ENCODE data around the gene CUL3. TPM values are rescaled to one million over a fixed set of nuclear protein-coding genes. Genes with fewer than 3 reads are reported as not detected.

CUL3 gene
- total and polyA plus RNA-seq, 4 experiments from 2014 or later, result 12.4 to 85.3 (median 73.3) TPM

GRCh38 chr2:224442071-224442967, 142.8 kb downstream of the CUL3 start:
- Mint-ChIP-seq H3K36me3 (no peaks in the 10 kb centered on the region), H3K4me3 (peak overlapping the region; percentile 58 to 85 (median 77)), H3K9me3 (peaks cover 0 to 2% (median 0%) of the 10 kb centered on the region in 8 donors), H3K4me1 (peaks cover 7 to 22% (median 11%) of the 10 kb centered on the region in 4 donors), H3K27ac (peak overlapping the region in 2 of 7 donors; percentile 44 to 48), H3K27me3 (peaks cover 34 to 35% of the 10 kb centered on the region in 2 donors)
- ChIA-PET CTCF (ENCODE audit: partially characterized antibody) (interaction anchor here (1.4 kb wide), 1 partner anchor 74 kb away, joined by 3 read pairs; no protein-coding TSS in a partner anchor), POLR2A (ENCODE audit: partially characterized antibody) (no interaction called here)
- Histone ChIP-seq H3K36me3 (ENCODE audit: insufficient read depth, low read length) (no peaks in the 10 kb centered on the region), H3K9me3 (ENCODE audit: control insufficient read depth in 1 of 2, low read length in 2 of 2) (no peaks in the 10 kb centered on the region), H3K4me1 (ENCODE audit: insufficient read depth, low read length) (no peaks in the 10 kb centered on the region), H3K27me3 (ENCODE audit: insufficient read depth, low read length) (no peaks in the 10 kb centered on the region), H3K27ac (ENCODE audit: low read depth, low read length) (no peak overlapping the region), H3K4me3 (ENCODE audit: low read length in 2 of 2) (no peak overlapping the region)
- peak in 1 of 5 donors; percentile 41 for DNase-seq
- intact Hi-C loops (cut with micrococcal nuclease), result no loop called here

GRCh38 chr2:224440988-224441387, 144.2 kb downstream of the CUL3 start:
- intact Hi-C loops (cut with micrococcal nuclease), result no loop called here
- H3K36me3 ChIP-seq (ENCODE audit: insufficient read depth, low read length), result no peaks in the 10 kb centered on the region

GRCh38 chr2:224438726-224439125, 146.4 kb downstream of the CUL3 start:
- no peaks in the 10 kb centered on the region for H3K27me3 ChIP-seq (ENCODE audit: insufficient read depth, low read length)
- no peak overlapping the region for H3K27ac ChIP-seq (ENCODE audit: low read depth, low read length)
- Mint-ChIP-seq H3K4me3 (no peak overlapping the region), H3K27ac (no peak overlapping the region), H3K27me3 (peaks cover 27 to 33% of the 10 kb centered on the region in 2 donors), H3K36me3 (no peaks in the 10 kb centered on the region), H3K4me1 (peaks cover 7 to 19% (median 11%) of the 10 kb centered on the region in 4 donors), H3K9me3 (peaks cover 0 to 2% (median 0%) of the 10 kb centered on the region in 8 donors)
- intact Hi-C loops (cut with micrococcal nuclease), result no loop called here
- DNase-seq, result no peak
- ChIA-PET POLR2A (ENCODE audit: partially characterized antibody) (no interaction called here), CTCF (ENCODE audit: partially characterized antibody) (no interaction called here)
- no peaks in the 10 kb centered on the region for H3K36me3 ChIP-seq (ENCODE audit: insufficient read depth, low read length)
- no peak overlapping the region for H3K4me3 ChIP-seq (ENCODE audit: low read length in 2 of 2)
- H3K9me3 ChIP-seq (ENCODE audit: control insufficient read depth in 1 of 2, low read length in 2 of 2), result no peaks in the 10 kb centered on the region
- no peaks in the 10 kb centered on the region for H3K4me1 ChIP-seq (ENCODE audit: insufficient read depth, low read length)

More at GRCh38 chr2:224440988-224441387, 144.2 kb downstream of the CUL3 start:
- Mint-ChIP-seq H3K27ac (no peak overlapping the region), H3K4me3 (peak overlapping the region in 2 of 8 donors; percentile 52 to 75), H3K27me3 (peaks cover 35 to 37% of the 10 kb centered on the region in 2 donors), H3K4me1 (peaks cover 7 to 22% (median 11%) of the 10 kb centered on the region in 4 donors), H3K9me3 (peaks cover 0 to 2% (median 0%) of the 10 kb centered on the region in 8 donors), H3K36me3 (no peaks in the 10 kb centered on the region)
- ChIA-PET POLR2A (ENCODE audit: partially characterized antibody) (no interaction called here), CTCF (ENCODE audit: partially characterized antibody) (interaction anchor here (0.7 kb wide), 1 partner anchor 297 kb away, joined by 3 read pairs; no protein-coding TSS in a partner anchor)
- Histone ChIP-seq H3K4me3 (ENCODE audit: low read length in 2 of 2) (no peak overlapping the region), H3K27me3 (ENCODE audit: insufficient read depth, low read length) (no peaks in the 10 kb centered on the region), H3K9me3 (ENCODE audit: control insufficient read depth in 1 of 2, low read length in 2 of 2) (no peaks in the 10 kb centered on the region), H3K4me1 (ENCODE audit: insufficient read depth, low read length) (no peaks in the 10 kb centered on the region), H3K27ac (ENCODE audit: low read depth, low read length) (no peak overlapping the region)
- no peak for DNase-seq

GRCh38 chr2:224436634-224437033, 148.5 kb downstream of the CUL3 start:
- intact Hi-C loops (cut with micrococcal nuclease), result no loop called here
- H3K27ac ChIP-seq (ENCODE audit: low read depth, low read length), result no peak overlapping the region
- Mint-ChIP-seq H3K4me1 (peaks cover 0 to 7% (median 2%) of the 10 kb centered on the region in 4 donors), H3K36me3 (no peaks in the 10 kb centered on the region), H3K27me3 (peaks cover 21 to 34% of the 10 kb centered on the region in 2 donors), H3K27ac (no peak overlapping the region), H3K4me3 (no peak overlapping the region), H3K9me3 (peaks cover 0 to 4% (median 0%) of the 10 kb centered on the region in 8 donors)
- no peaks in the 10 kb centered on the region for H3K36me3 ChIP-seq (ENCODE audit: insufficient read depth, low read length)
- ChIA-PET CTCF (ENCODE audit: partially characterized antibody) (no interaction called here), POLR2A (ENCODE audit: partially characterized antibody) (no interaction called here)
- no peaks in the 10 kb centered on the region for H3K4me1 ChIP-seq (ENCODE audit: insufficient read depth, low read length)
- no peaks in the 10 kb centered on the region for H3K27me3 ChIP-seq (ENCODE audit: insufficient read depth, low read length)
- H3K4me3 ChIP-seq (ENCODE audit: low read length in 2 of 2), result no peak overlapping the region
- no peaks in the 10 kb centered on the region for H3K9me3 ChIP-seq (ENCODE audit: control insufficient read depth in 1 of 2, low read length in 2 of 2)
- DNase-seq, result no peak

- Mint-ChIP-seq H3K4me3 (no peak overlapping the region), H3K27me3 (peaks cover 12 to 20% of the 10 kb centered on the region in 2 donors), H3K4me1 (peaks cover 0 to 3% (median 0%) of the 10 kb centered on the region in 4 donors), H3K9me3 (peaks cover 0 to 4% (median 0%) of the 10 kb centered on the region in 8 donors), H3K36me3 (no peaks in the 10 kb centered on the region), H3K27ac (no peak overlapping the region)
- Histone ChIP-seq H3K4me3 (ENCODE audit: low read length in 2 of 2) (no peak overlapping the region), H3K9me3 (ENCODE audit: control insufficient read depth in 1 of 2, low read length in 2 of 2) (no peaks in the 10 kb centered on the region), H3K27ac (ENCODE audit: low read depth, low read length) (no peak overlapping the region), H3K4me1 (ENCODE audit: insufficient read depth, low read length) (no peaks in the 10 kb centered on the region), H3K36me3 (ENCODE audit: insufficient read depth, low read length) (no peaks in the 10 kb centered on the region), H3K27me3 (ENCODE audit: insufficient read depth, low read length) (no peaks in the 10 kb centered on the region)
- DNase-seq, result no peak
- CTCF ChIA-PET (ENCODE audit: partially characterized antibody), result no interaction called here
- POLR2A ChIA-PET (ENCODE audit: partially characterized antibody), result interaction anchor here (0.5 kb wide), 1 partner anchor 15 kb away, joined by 3 read pairs; no protein-coding TSS in a partner anchor
- intact Hi-C loops (cut with micrococcal nuclease), result no loop called here
Measured at GRCh38 chr2:224434618-224435017, 150.5 kb downstream of the CUL3 start.

GRCh38 chr2:224433442-224433841, 151.7 kb downstream of the CUL3 start:
- ChIA-PET CTCF (ENCODE audit: partially characterized antibody) (no interaction called here), POLR2A (ENCODE audit: partially characterized antibody) (no interaction called here)
- H3K27ac ChIP-seq (ENCODE audit: low read depth, low read length), result no peak overlapping the region
- no peak for DNase-seq
- H3K36me3 ChIP-seq (ENCODE audit: insufficient read depth, low read length), result no peaks in the 10 kb centered on the region
- Mint-ChIP-seq H3K4me1 (peaks cover 0 to 3% (median 0%) of the 10 kb centered on the region in 4 donors), H3K4me3 (no peak overlapping the region), H3K27me3 (peaks cover 9 to 16% of the 10 kb centered on the region in 2 donors), H3K36me3 (no peaks in the 10 kb centered on the region), H3K9me3 (peaks cover 0 to 7% (median 0%) of the 10 kb centered on the region in 8 donors), H3K27ac (no peak overlapping the region)
- H3K27me3 ChIP-seq (ENCODE audit: insufficient read depth, low read length), result no peaks in the 10 kb centered on the region
- H3K4me3 ChIP-seq (ENCODE audit: low read length in 2 of 2), result no peak overlapping the region
- intact Hi-C loops (cut with micrococcal nuclease), result no loop called here
- H3K4me1 ChIP-seq (ENCODE audit: insufficient read depth, low read length), result no peaks in the 10 kb centered on the region
- no peaks in the 10 kb centered on the region for H3K9me3 ChIP-seq (ENCODE audit: control insufficient read depth in 1 of 2, low read length in 2 of 2)

- Histone ChIP-seq H3K36me3 (ENCODE audit: insufficient read depth, low read length) (no peaks in the 10 kb centered on the region), H3K27me3 (ENCODE audit: insufficient read depth, low read length) (no peaks in the 10 kb centered on the region), H3K4me1 (ENCODE audit: insufficient read depth, low read length) (no peaks in the 10 kb centered on the region), H3K4me3 (ENCODE audit: low read length in 2 of 2) (no peak overlapping the region), H3K27ac (ENCODE audit: low read depth, low read length) (no peak overlapping the region), H3K9me3 (ENCODE audit: control insufficient read depth in 1 of 2, low read length in 2 of 2) (no peaks in the 10 kb centered on the region)
- H3K27me3 Mint-ChIP-seq, result peaks cover 9 to 16% of the 10 kb centered on the region in 2 donors
- H3K36me3 Mint-ChIP-seq, result no peaks in the 10 kb centered on the region
- intact Hi-C loops (cut with micrococcal nuclease), result no loop called here
- peaks cover 0 to 5% (median 0%) of the 10 kb centered on the region in 8 donors for H3K9me3 Mint-ChIP-seq
- H3K27ac Mint-ChIP-seq, result no peak overlapping the region
- ChIA-PET POLR2A (ENCODE audit: partially characterized antibody) (no interaction called here), CTCF (ENCODE audit: partially characterized antibody) (no interaction called here)
- H3K4me3 Mint-ChIP-seq, result no peak overlapping the region
- peaks cover 0 to 3% (median 0%) of the 10 kb centered on the region in 4 donors for H3K4me1 Mint-ChIP-seq
- no peak for DNase-seq
Measured at GRCh38 chr2:224432003-224432579, 153.1 kb downstream of the CUL3 start.
